Natural killer cell (primary cell): ENCODE data around the gene CREBZF. TPM values are rescaled to one million over a fixed set of nuclear protein-coding genes. Genes with fewer than 3 reads are reported as not detected.

Experiments
- ATAC-seq, 3 donors: fragments of 150-1000 bp in 2 of 3; fragments of 200-7000 bp in 1 of 3; cut with Tn5 transposase; 1 replicate in 1 of 3; 2 replicates in 2 of 3; pipeline ENCODE4 v1.10.0; 2021; ENCODE audit warnings: mild to moderate bottlenecking in 2 of 3, moderate library complexity in 2 of 3
- DNase-seq, 2 donors: peaks; one replicate each; pipeline versions ENCODE4 v3.0.0 to v3.0.0-alpha.2; 2013 to 2021; ENCODE audit warnings: mixed read lengths in 1 of 2
- H3K27ac ChIP-seq: one replicate; pipeline ENCODE4 v1.5.1; 2013; ENCODE audit warnings: mild to moderate bottlenecking, low read length
- H3K27me3 ChIP-seq: one replicate; pipeline ENCODE4 v1.6.1; 2013; ENCODE audit warnings: low read length; ENCODE audit not compliant: control insufficient read depth, insufficient read depth
- H3K36me3 ChIP-seq: one replicate; pipeline ENCODE4 v1.6.1; 2013; ENCODE audit warnings: low read length; ENCODE audit not compliant: control insufficient read depth, insufficient read depth
- H3K4me1 ChIP-seq: one replicate; pipeline ENCODE4 v1.6.1; 2013; ENCODE audit warnings: low read length; ENCODE audit not compliant: control insufficient read depth, insufficient read depth
- H3K4me3 ChIP-seq: one replicate; pipeline ENCODE4 v1.5.1; 2013; ENCODE audit warnings: low read length
- H3K9me3 ChIP-seq: one replicate; pipeline ENCODE4 v1.6.1; 2013; ENCODE audit warnings: low read length; ENCODE audit not compliant: control insufficient read depth, insufficient read depth
- H3K27ac Mint-ChIP-seq, 2 donors: one replicate each; pipeline ENCODE4 v1.8.0; 2022; ENCODE audit warnings: mild to moderate bottlenecking in 2 of 2, mixed read lengths in 2 of 2, moderate library complexity in 1 of 2
- H3K27me3 Mint-ChIP-seq, 2 donors: one replicate each; pipeline ENCODE4 v1.8.0; 2022; ENCODE audit warnings: low read depth in 2 of 2, mixed read lengths in 2 of 2
- H3K36me3 Mint-ChIP-seq: one replicate; pipeline ENCODE4 v1.8.0; 2022; ENCODE audit warnings: mixed read lengths
- H3K4me1 Mint-ChIP-seq, 2 donors: one replicate each; pipeline ENCODE4 v1.8.0; 2022; ENCODE audit warnings: mixed read lengths in 2 of 2
- H3K4me3 Mint-ChIP-seq: one replicate; pipeline ENCODE4 v1.8.0; 2022; ENCODE audit warnings: mild to moderate bottlenecking, moderate library complexity, mixed read lengths
- H3K9me3 Mint-ChIP-seq, 2 donors: one replicate each; pipeline ENCODE4 v1.8.0; 2022; ENCODE audit warnings: mixed read lengths in 2 of 2
- CTCF ChIP-seq: fragments of 200-600 bp; IDR thresholded peaks from one replicate; pipeline ENCODE4 v1.8.0; 2022; ENCODE audit warnings: antibody characterized with exemption
- WGBS: methylation state at CpG from one replicate; pipeline ENCODE4 v1.1.7; 2013; ENCODE audit warnings: missing lambda C conversion rate; ENCODE audit not compliant: insufficient coverage; 5-methylcytosine and 5-hydroxymethylcytosine counted together
- intact Hi-C: fragments of 100-400 bp; cut with micrococcal nuclease; formaldehyde crosslinking; loops from one replicate; pipeline ENCODE4 v1.14.2; 2022
- total RNA-seq, 4 donors: library from RNA; stranded (reverse); fragments of 120-200 nt in 1 of 4; gene quantifications; one replicate each; pipeline versions ENCODE4 v1.2.3 to v1.2.4, GENCODE V29; 2013 to 2022

The CREBZF gene
- total RNA-seq, 3 donors from 2014 or later (not counting 1 experiment from before 2014, with no cell fraction given), result 60.1 to 92.7 (median 82.0) TPM

DNA sequence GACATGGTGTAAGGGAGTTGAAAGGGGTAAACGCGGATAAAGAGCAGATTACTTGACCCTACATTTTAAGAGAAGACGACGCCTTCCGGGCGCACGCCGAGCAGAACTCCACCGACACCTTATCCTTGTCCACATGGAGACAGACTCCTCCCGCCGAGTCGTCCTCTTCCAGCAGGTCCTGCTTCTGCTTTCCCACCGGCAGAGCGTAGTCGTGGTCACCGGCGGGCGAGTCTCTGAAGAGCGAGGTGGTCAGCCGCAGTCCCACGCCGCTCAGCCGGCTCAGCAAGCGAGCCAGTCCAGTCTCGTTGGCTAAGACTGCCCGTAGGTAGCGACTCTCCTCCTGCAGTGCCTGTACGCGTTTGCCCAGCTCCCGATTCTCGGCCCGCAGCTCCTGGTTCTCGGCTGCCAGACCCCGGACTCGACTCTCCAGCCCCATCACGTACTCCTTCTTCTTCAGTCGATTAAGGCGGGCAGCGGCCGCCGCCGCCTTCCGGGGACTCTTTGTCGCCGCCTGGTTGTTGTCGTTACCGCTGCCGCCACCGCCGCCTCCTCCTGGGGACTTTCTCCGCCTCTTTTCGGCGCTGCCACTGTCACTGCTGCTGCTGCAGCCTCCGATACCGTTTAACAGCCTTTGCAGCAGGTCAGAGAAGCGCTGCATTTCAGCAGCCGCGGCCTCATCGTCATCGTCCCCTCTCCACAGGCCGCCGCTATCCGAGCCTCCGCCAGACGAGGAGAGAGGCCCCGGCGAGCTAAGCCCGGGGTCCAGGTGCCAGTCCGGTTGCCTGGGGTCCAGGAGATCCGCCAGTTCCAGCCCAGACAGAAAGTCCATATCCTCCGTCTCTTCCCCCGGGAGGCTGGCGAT is 945 bp downstream of the CREBZF start:
- intact Hi-C loops, result loop anchor here (1.0 to 5.0 kb wide), 6 partner anchors 17 to 581 kb away; partner anchors contain the start of genes CCDC83, PICALM, TMEM126A and TMEM126B
- H3K36me3 Mint-ChIP-seq, result peaks cover 7% of the 10 kb centered on the region
- no peaks in the 10 kb centered on the region for H3K27me3 Mint-ChIP-seq
- no peaks in the 10 kb centered on the region for H3K9me3 Mint-ChIP-seq
- ATAC-seq (peak; percentile 77 to 90 (median 80)), DNase-seq (peak; percentile 86 to 95)
- H3K27ac Mint-ChIP-seq, result peak overlapping the region; percentile 98
- Histone ChIP-seq H3K36me3 (peaks cover 24% of the 10 kb centered on the region), H3K9me3 (no peaks in the 10 kb centered on the region), H3K27me3 (no peaks in the 10 kb centered on the region), H3K4me3 (peak overlapping the region; percentile 94), H3K27ac (peak overlapping the region; percentile 100), H3K4me1 (peaks cover 11% of the 10 kb centered on the region)
- peaks cover 59 to 64% of the 10 kb centered on the region in 2 donors for H3K4me1 Mint-ChIP-seq
- under 1% methylated on average over 71 of the region's 73 CpGs for WGBS
- H3K4me3 Mint-ChIP-seq, result peak overlapping the region; percentile 98
- peak; percentile 51 for TF ChIP-seq CTCF

DNA sequence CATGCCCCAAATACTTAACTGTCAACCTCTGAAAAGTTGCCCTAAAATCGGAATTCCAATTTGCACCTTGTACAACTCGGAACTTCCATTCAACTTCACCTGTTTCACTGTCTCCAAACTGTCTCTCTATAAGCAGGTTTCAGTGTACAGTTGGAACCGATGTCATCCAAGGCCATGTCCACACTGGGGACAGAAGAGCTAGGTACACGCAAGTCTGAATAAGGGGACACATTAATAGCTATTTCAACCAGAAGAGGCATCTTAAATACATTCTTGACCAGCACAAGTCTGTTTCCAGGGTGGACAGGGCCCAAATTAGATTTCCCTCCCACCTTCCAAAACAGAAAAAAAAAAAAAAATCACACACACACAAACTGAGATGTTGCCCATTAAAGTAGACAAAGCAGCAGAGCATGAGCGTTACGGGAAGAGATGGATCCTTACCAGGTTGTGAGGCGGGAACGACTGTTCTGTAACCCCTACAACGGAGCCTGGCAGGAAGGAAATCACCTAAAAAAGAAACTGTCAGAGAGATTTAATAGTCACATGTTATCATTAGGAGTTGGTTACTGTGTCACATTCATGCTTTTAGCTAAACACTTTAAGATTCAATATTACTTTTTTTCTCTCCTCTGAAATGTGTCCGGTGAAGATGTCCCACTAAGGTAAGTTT is 1.7 kb downstream of the CREBZF start:
- H3K4me1 ChIP-seq, result peaks cover 11% of the 10 kb centered on the region
- Mint-ChIP-seq H3K4me3 (peak overlapping the region; percentile 98), H3K36me3 (peaks cover 7% of the 10 kb centered on the region), H3K9me3 (no peaks in the 10 kb centered on the region), H3K27me3 (no peaks in the 10 kb centered on the region), H3K4me1 (peaks cover 63 to 70% of the 10 kb centered on the region in 2 donors), H3K27ac (peak overlapping the region; percentile 98)
- 15% methylated on average over 8 of the region's 10 CpGs for WGBS
- peak overlapping the region; percentile 94 for H3K4me3 ChIP-seq
- no peaks in the 10 kb centered on the region for H3K27me3 ChIP-seq
- DNase-seq (peak in 1 of 2 donors; percentile 61), ATAC-seq (peak in 2 of 3 donors; percentile 13 to 30)
- H3K9me3 ChIP-seq, result no peaks in the 10 kb centered on the region
- intact Hi-C loops, result loop anchor here (5.0 kb wide), 1 partner anchor 404 kb away; the partner anchor contains the start of gene PICALM
- H3K36me3 ChIP-seq, result peaks cover 30% of the 10 kb centered on the region
- TF ChIP-seq CTCF, result no peak
- H3K27ac ChIP-seq, result peak overlapping the region; percentile 100

DNA sequence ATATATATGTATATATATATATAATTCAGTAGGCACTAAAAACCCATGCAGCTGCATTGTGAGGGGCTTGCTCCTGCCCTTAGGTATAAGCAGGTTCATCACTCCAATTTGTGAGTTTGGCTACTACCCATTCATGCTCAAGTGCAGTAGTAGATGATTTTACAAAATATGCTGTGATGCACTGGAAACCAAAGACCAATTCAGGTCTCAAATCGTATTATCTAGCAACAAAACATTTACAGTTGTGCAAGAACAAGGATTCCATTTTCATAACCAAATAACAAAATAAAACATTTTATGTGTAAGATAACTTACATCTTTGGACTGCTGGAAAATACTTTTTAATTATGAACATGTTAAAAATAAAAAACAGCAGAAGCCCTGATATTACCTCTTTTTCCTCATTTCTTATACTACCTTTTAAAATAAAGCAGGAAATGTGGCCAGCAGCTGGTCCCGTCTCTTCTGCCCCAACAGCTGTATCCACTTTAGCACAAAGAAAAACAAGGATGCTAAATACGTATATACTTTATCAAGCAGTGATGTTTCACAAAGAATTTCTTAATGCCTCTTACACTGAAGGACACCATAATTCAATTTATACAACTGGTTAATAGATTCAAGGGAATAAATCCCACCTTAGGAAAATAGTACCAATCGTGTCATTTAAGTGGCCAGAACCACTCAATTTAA is 2.8 kb downstream of the CREBZF start:
- H3K9me3 ChIP-seq, result no peaks in the 10 kb centered on the region
- TF ChIP-seq CTCF, result no peak
- no peak for ATAC-seq
- 18% methylated on average over 3 of the region's 4 CpGs for WGBS
- DNase-seq, result no peak
- Mint-ChIP-seq H3K27me3 (no peaks in the 10 kb centered on the region), H3K9me3 (no peaks in the 10 kb centered on the region), H3K27ac (peak overlapping the region; percentile 31 to 98), H3K4me3 (peak overlapping the region; percentile 98), H3K4me1 (peaks cover 64 to 74% of the 10 kb centered on the region in 2 donors), H3K36me3 (peaks cover 7% of the 10 kb centered on the region)
- intact Hi-C loops, result loop anchor here (5.0 kb wide), 1 partner anchor 405 kb away; the partner anchor contains the start of gene PICALM
- H3K36me3 ChIP-seq, result peaks cover 41% of the 10 kb centered on the region
- peaks cover 11% of the 10 kb centered on the region for H3K4me1 ChIP-seq
- no peaks in the 10 kb centered on the region for H3K27me3 ChIP-seq
- no peak overlapping the region for H3K27ac ChIP-seq
- H3K4me3 ChIP-seq, result no peak overlapping the region
